CD4-positive, alpha-beta T cell treated with Interleukin-4 for 4 hours (primary cell): Measurements from ENCODE around the gene RGS7.
"Not testable (repeated sequence)": the region's sequence is repeated elsewhere in the genome, so short reads cannot be mapped to it uniquely, and the experiment has no call there.

ENCODE experiments used
- DNase-seq: peaks from one replicate; pipeline ENCODE4 v3.0.0-alpha.2; 2020

RGS7 gene

DNA sequence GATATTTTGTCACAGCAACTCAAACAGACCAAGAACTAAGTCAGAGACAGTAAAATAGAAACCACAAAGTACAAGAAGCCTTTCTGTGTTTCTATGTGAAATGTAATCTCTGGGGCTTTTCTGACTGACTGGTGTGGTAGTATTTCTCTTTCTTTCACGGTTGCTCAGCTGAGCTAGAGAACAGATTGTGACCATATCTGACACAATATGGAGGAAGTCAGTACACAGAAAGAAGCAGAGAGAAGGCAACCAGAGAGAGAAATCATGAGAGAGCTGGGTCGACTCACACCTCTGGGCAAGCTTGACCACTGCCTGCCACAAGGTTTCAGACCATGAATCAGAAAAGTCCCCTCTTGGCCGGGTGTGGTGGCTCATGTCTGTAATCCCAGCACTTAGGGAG lies 536.2 kb downstream of the RGS7 start:
- no peak for DNase-seq

DNA sequence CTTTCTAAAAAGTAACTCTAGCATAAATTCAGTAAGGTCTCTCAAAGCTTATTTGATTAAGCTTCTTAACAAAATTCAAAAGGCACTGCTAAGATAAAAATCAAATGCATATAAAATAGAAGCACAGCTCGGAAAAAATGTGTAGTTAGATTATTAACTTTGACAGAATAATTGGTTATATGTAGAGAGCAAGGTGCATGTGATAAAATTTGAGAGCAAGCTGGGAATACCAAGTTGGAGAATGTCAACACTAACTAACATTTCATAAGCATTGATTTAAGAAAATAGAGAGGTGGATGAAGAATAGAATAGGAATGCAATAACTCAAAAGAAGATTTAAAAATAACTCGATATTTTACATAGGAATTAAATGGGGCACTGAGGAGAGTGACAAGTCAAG lies 540.5 kb downstream of the RGS7 start:
- no peak for DNase-seq

DNA sequence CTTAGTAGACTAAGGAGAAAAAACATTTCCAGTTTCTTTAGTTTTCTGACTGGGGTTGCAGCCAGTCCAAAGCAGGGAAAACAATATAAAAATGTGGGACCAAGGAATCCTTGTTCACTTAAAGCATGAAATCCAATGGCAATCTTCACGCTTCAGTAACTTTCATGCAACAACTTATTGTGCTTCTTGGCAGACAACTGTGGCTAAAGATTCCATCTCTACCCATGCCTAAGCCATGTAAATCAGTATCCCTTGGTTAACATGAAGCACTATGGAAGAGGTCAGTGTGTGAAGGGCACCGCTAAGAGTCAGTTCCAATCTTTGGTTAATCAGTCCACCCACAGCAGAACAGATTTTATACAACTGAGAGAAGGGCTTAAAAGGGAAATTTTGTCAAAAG lies 543.3 kb downstream of the RGS7 start:
- no peak for DNase-seq

DNA sequence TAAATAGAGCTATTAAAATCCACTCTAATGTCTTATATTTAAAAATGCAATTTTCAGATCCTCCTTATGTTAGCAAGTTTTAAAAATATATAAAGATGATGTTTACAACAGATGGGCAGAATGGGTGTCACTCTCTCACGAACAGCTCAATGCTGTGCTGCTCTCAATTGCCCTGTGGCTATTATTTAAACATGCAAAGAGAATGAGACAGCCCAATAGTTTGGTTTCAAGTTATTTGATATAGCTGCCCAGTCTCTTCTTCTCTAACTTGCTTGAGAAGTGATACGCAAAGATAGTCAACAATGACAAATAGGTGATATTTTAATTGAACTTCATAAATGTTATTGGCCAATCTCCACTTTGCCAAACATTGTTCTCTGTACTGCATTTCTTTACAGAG lies 545.7 kb downstream of the RGS7 start:
- no peak for DNase-seq

DNA sequence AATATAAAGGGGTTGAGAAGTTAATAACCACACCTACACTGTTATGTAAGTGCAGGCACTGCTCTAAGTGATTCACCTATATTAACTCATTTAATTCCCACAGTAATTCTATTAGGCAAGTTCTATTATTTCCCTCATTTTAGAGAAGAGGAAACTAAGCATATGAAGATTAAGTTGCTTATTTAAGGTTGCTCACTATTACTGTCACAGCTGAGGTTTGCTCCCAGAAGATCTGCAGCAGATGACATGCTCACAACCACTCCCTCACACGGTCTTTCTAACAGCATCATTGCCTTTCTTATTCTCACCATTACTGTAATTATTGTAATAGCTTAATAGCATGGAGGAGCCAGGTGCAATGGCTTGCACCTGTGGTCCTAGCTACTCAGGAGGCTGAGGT lies 548.6 kb downstream of the RGS7 start:
- no peak for DNase-seq

DNA sequence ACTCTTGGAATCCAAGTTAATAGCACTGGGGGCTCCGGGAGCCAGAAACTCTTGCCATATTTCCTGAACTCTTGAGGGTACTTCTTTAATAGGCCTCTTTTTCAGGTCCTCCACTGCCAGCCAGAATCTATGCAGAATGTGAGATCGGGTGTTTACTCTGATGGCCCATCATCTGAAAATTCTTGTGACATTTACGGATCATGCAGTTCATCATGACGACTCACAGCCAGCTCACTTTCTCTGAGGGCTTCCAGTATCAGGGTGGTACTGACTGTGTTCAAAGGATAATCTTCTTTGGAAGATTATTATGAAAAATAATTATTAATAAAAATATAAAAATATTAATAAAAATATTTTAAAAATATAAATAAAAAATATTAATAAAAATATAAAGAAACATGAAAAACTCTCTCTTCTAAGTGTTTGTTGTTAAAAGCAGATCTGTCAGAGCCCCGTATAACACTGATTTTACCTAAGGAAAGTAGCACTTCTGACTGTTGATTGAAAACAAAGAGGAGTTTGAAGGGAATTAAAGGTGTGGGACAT lies 550.7 kb downstream of the RGS7 start:
- no peak for DNase-seq

DNA sequence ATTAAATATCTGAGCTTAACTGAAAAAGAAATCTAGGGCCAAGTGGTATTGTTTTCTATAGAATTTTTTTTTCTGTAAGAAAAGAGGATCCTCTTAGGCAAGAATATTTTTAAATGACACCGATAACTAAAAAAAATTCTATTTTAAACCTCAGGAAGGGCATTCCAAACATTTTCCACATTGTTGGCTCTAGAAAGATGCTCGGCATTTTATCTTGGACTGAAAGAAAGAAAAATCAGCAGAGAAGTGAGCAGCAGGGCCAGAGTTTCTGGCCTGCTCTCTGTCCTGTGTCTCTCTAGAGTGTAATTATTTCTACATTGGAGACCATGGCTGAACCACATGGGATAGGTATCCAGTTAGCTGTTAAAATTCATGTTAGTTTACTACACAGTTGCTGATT lies 552.5 kb downstream of the RGS7 start:
- no peak for DNase-seq

DNA sequence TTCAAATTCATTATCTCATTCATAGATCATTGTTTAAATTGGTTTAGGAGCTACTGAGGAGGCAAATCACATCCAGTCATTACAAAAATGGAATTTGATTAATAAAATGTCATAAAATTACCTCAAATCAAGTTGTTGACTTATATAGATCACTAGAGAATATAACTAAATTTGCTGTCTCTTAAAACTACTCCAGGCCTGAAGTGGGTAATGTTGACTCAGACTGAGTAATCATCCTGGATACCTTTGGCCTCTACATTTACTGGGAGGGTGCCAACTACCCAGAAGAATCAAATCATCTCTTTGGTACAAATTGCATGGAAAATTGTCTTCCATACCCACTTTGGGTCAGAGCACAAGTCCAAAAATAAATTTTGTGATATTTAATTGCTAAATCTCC lies 553.9 kb downstream of the RGS7 start:
- DNase-seq, result no peak

DNA sequence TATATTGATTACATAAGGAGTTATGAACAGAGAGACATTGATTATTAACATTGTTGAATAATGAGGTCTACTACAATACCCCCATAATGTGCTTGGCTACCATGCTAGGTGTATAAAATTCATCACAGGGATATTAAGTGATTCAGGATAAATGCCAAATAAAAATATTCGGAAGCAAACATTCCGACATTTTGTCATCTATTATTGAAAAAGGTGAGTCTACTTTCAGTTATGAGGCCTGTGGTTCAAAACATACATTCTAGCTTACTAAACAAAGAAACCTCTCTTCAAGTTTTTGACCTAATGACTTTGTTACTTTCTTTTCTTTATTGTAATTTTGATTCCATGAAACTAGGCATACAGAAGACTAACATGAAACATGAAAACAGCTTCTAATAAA lies 554.7 kb downstream of the RGS7 start:
- DNase-seq, result no peak

DNA sequence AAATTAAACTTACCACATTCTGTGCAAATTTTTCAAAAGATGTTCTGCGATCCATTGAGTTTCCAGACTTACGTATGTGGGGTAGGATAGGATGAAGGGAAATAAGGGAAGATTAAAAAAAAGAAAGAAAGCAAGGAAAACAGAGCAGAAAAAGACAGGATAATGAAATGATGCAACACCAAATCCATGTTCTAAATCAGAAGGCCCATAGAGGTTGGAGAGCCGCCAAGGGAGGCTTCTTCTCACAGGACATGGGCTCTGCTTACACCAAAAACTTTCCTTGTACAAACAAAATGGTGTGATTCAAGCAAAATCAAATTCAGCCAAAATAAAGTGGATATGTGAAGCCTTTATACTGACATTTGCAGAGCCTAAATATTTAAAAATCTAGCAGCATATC lies 555.6 kb downstream of the RGS7 start:
- DNase-seq, result no peak

DNA sequence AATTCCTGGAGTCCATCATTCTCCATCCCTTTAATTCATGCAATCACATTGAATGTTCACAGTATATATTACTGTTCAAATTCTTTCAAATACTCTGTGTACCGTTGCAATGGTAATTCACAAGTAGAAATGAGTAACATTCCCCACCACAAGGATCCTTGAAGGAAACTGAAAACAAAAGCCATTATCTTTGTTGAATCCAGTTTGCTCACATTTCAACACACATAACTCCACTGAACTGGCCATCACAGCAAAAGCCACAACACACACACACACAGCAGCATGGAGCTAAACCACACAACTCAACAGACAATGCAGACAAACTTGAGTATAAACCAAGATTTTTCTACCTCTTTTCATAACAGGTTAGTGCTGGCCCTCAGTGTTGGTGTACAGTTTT lies 556.7 kb downstream of the RGS7 start:
- no peak for DNase-seq

DNA sequence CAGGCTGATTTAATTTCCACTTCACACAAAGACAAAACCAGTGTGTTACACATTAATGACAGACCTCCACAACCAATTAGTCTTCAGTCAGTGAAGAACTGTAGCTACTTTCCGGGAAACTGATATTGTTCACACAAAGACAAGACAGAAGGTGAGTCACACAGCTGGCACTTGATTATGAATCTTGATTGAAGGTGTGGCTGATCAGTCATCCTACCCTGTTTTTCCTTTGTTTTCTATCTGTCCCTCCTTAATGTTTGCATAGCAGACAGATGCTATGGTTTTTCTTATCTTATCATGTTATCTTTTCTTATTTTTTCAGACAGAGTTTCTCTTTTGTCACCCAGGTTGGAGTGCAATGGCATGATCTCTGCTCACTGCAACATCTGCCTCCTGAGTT lies 560.0 kb downstream of the RGS7 start:
- no peak for DNase-seq

DNA sequence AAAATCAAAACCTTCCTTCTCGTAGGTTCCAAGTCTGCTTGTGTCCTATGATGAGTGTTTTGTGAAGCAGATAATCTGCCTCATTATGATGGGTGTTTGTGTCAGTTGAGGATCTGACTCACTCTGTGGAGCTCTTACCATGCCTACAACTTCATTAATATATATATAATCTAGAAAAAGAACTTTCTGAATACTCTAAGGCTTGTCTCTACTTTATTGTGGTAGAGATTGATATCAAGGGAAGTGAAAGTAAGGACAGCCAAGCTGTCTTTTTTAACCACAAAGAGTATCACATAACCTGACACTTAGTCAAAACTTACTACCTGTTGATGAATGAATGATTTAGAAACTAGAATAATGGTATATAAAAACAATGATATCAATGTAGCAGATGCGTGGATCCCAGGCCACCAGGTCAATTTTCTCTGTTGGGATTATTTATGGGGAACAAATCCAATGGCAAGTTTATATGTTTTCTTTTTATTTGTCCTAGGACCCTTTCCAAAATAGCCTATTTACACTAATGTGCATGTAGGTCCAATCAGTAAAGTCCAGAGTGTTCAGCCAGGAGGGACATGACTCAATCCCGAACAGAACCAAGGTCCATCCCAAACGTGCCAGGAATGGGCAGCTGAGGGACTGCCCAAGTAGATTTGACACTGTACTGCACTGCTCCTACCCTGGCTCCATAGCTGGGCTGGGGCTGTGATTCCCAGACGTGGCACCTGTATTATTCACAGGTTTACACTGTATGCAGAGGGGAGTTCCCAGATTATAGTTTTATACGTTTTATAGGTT lies 562.8 kb downstream of the RGS7 start:
- DNase-seq, result no peak

DNA sequence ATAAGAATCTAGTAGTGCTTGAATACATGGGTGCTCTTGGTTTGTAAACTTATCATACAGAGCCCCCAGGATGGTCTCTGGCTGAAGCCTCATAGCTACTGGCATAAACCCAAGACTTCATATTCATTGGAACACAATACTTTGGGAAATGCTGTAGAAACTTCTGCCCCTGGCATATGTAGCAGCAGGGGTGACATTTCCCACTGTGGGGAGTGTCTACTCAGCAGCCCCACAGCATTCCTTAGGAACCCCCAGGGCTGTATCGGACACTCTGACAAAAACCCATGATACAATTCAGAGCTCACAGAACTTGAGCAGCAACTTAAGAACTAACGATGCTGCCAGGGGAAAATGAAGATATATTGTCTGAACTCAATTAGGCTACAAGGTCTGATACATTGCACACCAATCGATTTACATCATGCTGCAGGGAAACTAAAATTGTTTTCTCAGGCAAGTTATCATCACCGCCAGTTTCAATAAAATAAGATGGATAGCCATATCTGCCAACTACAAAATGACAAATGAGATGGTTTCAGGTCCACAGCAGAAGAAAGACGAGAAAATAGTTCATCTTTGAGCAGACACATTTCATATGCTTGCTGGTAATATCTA lies 564.0 kb downstream of the RGS7 start:
- no peak for DNase-seq

DNA sequence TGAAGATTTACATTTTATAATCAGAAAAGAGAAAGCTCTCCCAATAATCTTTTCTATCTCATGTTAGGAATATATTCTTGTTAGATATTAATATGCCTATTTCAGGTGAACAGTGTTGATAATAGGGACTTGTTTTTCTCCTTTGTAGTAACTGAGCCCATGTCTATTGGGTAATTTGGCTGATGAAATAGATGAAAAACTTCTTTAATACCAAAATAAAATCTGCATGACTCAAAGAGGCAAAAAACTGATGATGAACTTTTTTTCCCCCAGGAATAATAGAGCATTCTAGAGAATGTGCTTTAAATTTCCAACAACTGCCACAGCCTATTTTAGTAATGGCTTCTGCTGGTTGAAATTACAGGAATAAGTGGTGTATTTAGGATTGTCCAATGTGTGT lies 566.1 kb downstream of the RGS7 start:
- DNase-seq, result no peak

DNA sequence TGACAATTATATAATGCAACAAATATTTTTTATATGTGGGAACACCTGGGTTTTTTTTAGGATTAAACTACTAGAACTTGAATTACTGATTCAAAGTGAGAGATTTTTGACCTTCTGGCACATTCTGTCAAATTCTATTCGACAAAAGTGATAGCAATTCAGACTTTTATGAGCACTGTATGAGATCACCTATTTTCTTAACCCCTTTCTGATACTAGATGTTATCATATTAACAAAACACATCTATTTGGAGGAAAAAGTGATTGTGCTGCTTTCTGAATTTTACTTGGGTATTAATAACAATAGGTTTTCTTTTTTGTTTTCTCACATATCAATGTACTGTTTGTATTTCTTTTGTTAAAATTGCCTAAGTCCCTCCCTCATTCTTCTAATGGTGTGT lies 570.1 kb downstream of the RGS7 start:
- no peak for DNase-seq

DNA sequence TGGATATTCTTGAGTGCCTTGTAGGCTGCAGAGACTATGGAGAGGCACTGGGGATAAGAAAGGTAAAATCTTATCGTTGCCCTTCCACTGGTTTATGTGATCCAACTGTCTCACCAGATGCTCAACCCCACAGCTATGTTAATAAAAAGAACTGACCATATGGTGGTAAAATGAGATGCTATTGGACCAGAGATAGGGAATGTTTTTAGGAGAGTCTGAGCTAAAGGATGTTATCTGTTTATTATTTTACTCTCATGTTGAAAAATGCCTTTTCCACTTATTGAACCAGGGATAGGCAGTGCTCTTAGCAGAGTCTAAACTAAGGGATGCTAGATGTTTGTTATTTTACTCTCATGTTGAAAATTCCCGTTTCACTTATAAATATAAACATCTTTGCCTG lies 572.2 kb downstream of the RGS7 start:
- DNase-seq, result no peak

DNA sequence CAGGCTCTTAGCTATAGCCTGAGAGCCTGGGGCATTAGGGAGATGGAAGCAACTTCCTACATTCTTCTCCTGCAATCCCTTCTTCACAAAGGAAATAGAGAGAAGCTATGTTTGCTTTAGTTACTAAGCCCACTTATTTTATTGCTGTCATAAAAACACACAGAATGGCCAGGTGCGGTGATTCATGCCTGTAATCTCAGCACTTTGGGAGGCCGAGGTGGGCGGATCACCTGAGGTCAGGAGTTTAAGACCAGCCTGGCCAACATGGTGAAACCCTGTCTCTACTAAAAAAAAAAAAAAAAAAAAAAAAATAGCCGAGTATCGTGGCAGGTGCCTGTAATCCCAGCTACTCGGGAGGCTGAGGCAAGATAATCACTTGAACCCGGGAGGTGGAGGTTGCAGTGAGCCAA lies 573.3 kb downstream of the RGS7 start:
- DNase-seq, result not testable (repeated sequence)

DNA sequence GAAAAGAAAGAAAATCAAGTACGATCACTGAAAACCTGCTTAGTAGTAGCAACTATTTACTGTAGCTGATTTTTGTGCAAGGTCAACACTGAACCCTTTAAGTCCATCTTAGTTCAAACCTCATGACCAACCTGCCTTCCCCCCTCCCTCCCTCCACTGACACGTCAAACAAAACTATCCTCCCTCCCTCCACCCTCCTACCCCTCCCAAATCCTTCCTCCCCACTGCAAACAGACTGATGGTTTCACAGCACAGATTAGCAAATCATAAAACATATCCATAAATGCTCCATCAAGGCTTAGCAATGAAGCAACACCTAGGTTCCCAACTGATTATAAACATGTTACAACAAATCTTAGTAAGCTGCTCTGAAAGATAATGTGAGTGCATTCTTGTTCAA lies 580.8 kb downstream of the RGS7 start:
- no peak for DNase-seq

DNA sequence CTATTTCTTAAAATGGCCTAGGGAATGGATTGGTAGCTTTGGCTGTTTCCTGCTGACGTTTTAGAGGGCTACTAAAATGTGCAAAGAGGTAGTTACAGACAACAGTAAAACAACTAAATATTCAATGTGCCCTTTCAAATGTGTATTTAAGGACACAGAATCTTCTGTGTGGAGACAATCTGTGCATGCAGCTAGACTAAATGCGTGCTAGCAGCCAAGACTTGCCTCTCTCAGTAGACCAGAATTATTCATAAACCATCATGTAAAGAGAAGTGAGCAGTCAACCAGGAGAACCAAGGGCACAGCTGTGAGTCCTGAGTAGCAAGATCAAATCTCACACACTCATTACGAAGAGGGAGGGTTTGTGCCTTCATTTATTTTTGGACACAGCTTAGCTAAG lies 584.9 kb downstream of the RGS7 start:
- no peak for DNase-seq

DNA sequence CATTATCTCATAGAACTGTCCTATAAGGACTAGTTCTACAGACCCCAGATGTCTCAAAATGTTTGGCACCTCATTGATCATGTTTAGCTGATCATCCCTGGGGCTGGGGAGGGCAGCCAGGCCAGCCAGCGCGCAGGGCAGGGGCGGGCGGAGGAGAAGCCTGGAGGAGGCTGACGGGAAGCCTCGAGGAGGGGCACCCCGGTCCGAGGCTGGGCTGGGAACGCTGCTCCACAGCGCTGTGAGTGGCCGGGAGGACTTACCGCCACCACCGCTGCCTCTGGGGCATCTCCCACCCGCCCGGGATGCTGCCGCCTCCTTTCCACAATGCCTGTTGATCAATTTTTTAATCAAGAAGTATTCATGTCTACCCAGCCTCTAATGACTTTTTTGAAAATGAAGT lies 585.6 kb downstream of the RGS7 start:
- no peak for DNase-seq

DNA sequence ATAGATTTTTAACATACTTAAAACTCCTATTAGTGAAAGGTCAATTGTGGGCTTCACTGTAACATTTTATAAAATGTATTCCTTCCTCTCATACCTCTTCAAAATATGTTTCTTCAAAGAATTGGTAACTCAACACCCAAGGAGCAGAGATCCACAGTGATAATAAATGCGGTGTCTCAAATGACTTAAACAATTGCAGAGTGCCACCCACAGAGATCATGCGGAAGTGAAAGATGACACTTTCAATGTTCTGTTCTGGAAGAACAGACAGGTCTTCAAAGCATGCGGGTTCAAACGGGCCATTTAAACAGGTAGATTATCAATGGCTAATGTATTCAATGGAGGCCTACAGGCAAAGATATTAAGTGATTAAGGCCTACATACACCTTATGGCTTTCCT lies 588.0 kb downstream of the RGS7 start:
- DNase-seq, result no peak

DNA sequence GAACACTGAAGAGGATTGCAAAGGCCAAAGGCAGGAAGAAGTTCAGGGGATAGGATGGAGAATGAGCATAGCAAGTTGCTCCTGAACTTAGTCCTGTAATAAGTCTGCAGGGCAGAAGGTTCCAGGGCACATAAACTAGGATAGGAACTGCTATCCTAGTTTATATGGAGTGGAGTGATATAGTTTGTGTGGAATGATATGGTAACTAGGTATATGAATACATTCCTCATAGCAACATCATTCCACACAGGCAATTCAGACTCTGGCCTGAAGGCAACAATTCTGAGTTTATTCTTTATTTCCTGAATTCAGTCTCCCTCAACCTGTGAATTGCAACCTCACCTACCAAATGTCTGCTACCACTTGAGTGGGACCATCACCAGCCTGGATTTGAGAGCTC lies 590.2 kb downstream of the RGS7 start:
- DNase-seq, result no peak

DNA sequence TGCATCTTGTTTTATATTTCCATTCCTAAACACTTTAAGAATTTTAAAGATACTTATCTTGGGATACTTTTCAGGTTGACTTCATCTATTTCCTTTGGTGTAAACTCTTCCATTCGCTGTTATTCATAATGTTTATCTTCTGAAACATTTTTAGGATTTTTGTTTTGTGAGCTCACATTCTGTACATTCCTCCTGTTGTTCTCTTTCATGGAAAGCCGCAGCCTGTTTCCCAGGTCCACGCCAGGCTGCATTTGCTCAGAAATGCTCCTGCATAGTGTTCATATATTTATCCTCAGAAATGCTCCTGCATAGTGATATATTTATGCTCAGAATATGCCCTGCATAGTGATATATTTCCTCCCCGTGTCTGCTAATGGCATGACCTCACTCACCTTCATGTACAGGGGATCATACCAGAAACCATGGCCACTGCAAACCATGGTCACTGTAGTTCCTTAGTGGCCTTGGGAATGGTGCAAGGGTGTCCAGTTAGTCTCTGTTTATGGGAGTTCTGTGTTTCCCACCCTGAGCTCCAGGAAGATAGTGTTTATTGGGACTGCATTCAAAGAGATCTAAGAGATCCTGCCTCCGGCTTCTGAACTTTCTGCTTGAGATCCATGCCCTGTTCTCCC lies 591.2 kb downstream of the RGS7 start:
- no peak for DNase-seq
